Fibroblast of lung (primary cell): ENCODE data around the gene TPST2. TPM values are rescaled to one million over a fixed set of nuclear protein-coding genes. Genes with fewer than 3 reads are reported as not detected.

Source experiments
- DNase-seq, 2 donors: peaks; one replicate each; pipeline versions ENCODE4 v3.0.0 to v3.0.0-alpha.2; 2010; ENCODE audit warnings: low read depth in 2 of 2
- H2AFZ ChIP-seq: 2 replicates; pipeline ENCODE4 v1.5.1; 2012; ENCODE audit warnings: low read length, control low read depth, inconsistent platforms
- H3K27ac ChIP-seq: 2 replicates; pipeline ENCODE4 v1.5.1; 2011; ENCODE audit warnings: low read length, control low read depth; ENCODE audit not compliant: insufficient read depth
- H3K27me3 ChIP-seq: 2 replicates; pipeline ENCODE4 v1.5.1; 2011; ENCODE audit warnings: mild to moderate bottlenecking, low read length; ENCODE audit not compliant: control insufficient read depth, insufficient read depth
- H3K36me3 ChIP-seq: 2 replicates; pipeline ENCODE4 v1.5.1; 2011; ENCODE audit warnings: low read length; ENCODE audit not compliant: control insufficient read depth, insufficient read depth
- H3K4me1 ChIP-seq: 2 replicates; pipeline ENCODE4 v1.5.1; 2011; ENCODE audit warnings: low read length; ENCODE audit not compliant: control insufficient read depth, insufficient read depth; ENCODE audit errors: extremely low read depth
- H3K4me2 ChIP-seq: 2 replicates; pipeline ENCODE4 v1.5.1; 2011; ENCODE audit warnings: low read length, control low read depth; ENCODE audit not compliant: insufficient read depth; ENCODE audit errors: extremely low read depth
- H3K4me3 ChIP-seq, 4 experiments: fragments of 200-600 bp in 1 of 4; sonication (generic) in 1 of 4; replicated peaks in 1 of 4; 2 replicates each; pipeline ENCODE4 v1.5.1; 2011 to 2016; ENCODE audit warnings: low read length in 4 of 4, low read depth in 3 of 4, mild to moderate bottlenecking in 3 of 4, control low read depth in 2 of 4, inconsistent platforms in 1 of 4, mixed read lengths in 1 of 4; ENCODE audit not compliant: insufficient read depth in 1 of 4; ENCODE audit errors: control extremely low read depth in 1 of 4
- H3K79me2 ChIP-seq: 2 replicates; pipeline ENCODE4 v1.5.1; 2012; ENCODE audit warnings: mild to moderate bottlenecking, low read length, inconsistent platforms; ENCODE audit not compliant: control insufficient read depth, insufficient read depth
- H3K9ac ChIP-seq: 2 replicates; pipeline ENCODE4 v1.5.1; 2011; ENCODE audit warnings: mild to moderate bottlenecking, low read length, control low read depth; ENCODE audit not compliant: insufficient read depth
- H3K9me3 ChIP-seq: 2 replicates; pipeline ENCODE4 v1.5.1; 2012; ENCODE audit warnings: low read depth, low read length; ENCODE audit not compliant: control insufficient read depth, insufficient read depth
- H4K20me1 ChIP-seq: 2 replicates; pipeline ENCODE4 v1.5.1; 2011; ENCODE audit warnings: low read length; ENCODE audit not compliant: control insufficient read depth, insufficient read depth; ENCODE audit errors: extremely low read depth
- EZH2 ChIP-seq: IDR thresholded peaks from 2 replicates; pipeline ENCODE4 v1.5.1; 2012; ENCODE audit warnings: low read length, control low read depth, mild to moderate bottlenecking; ENCODE audit errors: missing control alignments
- polyA plus RNA-seq, 2 donors: library from polyadenylated mRNA; depleted of rRNA in 1 of 2; stranded (reverse) in 1 of 2; unstranded in 1 of 2; fragments of >200 nt; gene quantifications; 2 replicates each; pipeline ENCODE4 v1.2.1, GENCODE V29; 2011 to 2012; ENCODE audit warnings: missing spikeins in 1 of 2
- total RNA-seq: library from RNA; depleted of rRNA; stranded (reverse); fragments of >200 nt; gene quantifications from 2 replicates; pipeline ENCODE4 v1.2.1, GENCODE V29; 2014
- TF ChIP-seq, protein P1 (sequence below), 2 donors: IDR thresholded peaks in 1 of 2; conservative IDR thresholded peaks in 1 of 2; 1 replicate in 1 of 2; 2 replicates in 1 of 2; pipeline ENCODE4 v1.5.1; 2011 to 2012; ENCODE audit warnings: low read length in 2 of 2, control low read depth in 1 of 2, inconsistent platforms in 1 of 2, low read depth in 1 of 2, mild to moderate bottlenecking in 1 of 2

Gene TPST2
- total and polyA plus RNA-seq, 2 donors (not counting 1 experiment from before 2014, with no cell fraction given) = 32.5 to 35.0 TPM

DNA sequence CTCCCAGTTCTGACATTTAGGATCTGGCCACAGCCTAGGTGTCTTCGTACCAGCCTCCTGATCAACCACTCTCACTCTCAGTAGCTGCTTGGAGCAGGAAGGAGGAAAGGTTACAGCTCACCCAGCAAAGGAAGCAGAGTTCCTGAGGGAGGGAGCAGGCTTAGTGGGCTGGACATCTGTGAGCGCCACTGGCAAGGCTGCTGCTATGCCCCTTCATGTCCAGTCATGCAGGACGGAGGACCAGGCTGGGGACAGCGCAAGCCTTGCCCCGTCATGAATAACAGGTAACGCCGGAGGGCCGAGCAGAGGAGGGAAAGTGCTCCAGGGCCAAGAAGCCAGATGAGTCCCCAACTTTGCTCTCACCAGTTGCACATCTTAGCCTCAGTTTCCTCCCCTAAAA, 25.8 kb downstream of the TPST2 start:
- DNase-seq = no peak
- Histone ChIP-seq H3K79me2 (peaks cover 3% of the 10 kb centered on the region), H3K9me3 (no peaks in the 10 kb centered on the region), H3K4me1 (no peaks in the 10 kb centered on the region), H3K36me3 (no peaks in the 10 kb centered on the region), H3K4me3 (no peak overlapping the region), H3K27ac (no peak overlapping the region), H4K20me1 (no peaks in the 10 kb centered on the region), H3K27me3 (no peaks in the 10 kb centered on the region), H2AFZ (no peak overlapping the region), H3K9ac (no peak overlapping the region), H3K4me2 (no peak overlapping the region)
- no peak for TF ChIP-seq EZH2
- TF ChIP-seq, protein P1, sequence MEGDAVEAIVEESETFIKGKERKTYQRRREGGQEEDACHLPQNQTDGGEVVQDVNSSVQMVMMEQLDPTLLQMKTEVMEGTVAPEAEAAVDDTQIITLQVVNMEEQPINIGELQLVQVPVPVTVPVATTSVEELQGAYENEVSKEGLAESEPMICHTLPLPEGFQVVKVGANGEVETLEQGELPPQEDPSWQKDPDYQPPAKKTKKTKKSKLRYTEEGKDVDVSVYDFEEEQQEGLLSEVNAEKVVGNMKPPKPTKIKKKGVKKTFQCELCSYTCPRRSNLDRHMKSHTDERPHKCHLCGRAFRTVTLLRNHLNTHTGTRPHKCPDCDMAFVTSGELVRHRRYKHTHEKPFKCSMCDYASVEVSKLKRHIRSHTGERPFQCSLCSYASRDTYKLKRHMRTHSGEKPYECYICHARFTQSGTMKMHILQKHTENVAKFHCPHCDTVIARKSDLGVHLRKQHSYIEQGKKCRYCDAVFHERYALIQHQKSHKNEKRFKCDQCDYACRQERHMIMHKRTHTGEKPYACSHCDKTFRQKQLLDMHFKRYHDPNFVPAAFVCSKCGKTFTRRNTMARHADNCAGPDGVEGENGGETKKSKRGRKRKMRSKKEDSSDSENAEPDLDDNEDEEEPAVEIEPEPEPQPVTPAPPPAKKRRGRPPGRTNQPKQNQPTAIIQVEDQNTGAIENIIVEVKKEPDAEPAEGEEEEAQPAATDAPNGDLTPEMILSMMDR (conservative IDR thresholded peaks at IDR 0.05 in 1 of 2, IDR thresholded peaks at IDR 0.05 in 1 of 2; ENCODE audit: low read depth in 1 of 2, low read length in 2 of 2) = no peak

DNA sequence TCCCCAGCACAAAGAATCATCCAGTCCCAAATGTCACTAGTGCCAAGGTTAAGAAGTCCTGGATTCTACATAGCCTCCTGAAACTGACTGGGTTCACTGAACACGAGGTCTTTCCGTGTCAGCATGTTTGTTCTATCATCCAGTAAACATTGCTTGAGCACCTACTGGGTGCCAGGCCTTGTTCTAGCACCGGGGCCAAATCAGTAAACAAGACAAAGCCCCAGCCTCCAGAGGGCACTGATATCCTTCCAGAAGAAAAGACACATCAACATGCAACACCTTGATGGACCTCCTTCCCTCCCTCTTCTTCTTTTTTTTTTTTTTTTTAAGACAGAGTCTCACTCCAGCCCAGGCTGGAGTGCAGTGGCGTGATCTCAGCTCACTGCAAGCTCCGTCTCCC, 26.9 kb downstream of the TPST2 start:
- Histone ChIP-seq H3K79me2 (peaks cover 3% of the 10 kb centered on the region), H3K27me3 (no peaks in the 10 kb centered on the region), H3K4me3 (no peak overlapping the region), H3K9me3 (no peaks in the 10 kb centered on the region), H3K27ac (no peak overlapping the region), H4K20me1 (no peaks in the 10 kb centered on the region), H3K9ac (no peak overlapping the region), H3K4me1 (peaks cover 2% of the 10 kb centered on the region), H3K4me2 (no peak overlapping the region), H2AFZ (no peak overlapping the region), H3K36me3 (no peaks in the 10 kb centered on the region)
- TF ChIP-seq, protein P1 (conservative IDR thresholded peaks at IDR 0.05 in 1 of 2, IDR thresholded peaks at IDR 0.05 in 1 of 2; ENCODE audit: low read depth in 1 of 2, low read length in 2 of 2) = no peak
- no peak for TF ChIP-seq EZH2
- no peak for DNase-seq

DNA sequence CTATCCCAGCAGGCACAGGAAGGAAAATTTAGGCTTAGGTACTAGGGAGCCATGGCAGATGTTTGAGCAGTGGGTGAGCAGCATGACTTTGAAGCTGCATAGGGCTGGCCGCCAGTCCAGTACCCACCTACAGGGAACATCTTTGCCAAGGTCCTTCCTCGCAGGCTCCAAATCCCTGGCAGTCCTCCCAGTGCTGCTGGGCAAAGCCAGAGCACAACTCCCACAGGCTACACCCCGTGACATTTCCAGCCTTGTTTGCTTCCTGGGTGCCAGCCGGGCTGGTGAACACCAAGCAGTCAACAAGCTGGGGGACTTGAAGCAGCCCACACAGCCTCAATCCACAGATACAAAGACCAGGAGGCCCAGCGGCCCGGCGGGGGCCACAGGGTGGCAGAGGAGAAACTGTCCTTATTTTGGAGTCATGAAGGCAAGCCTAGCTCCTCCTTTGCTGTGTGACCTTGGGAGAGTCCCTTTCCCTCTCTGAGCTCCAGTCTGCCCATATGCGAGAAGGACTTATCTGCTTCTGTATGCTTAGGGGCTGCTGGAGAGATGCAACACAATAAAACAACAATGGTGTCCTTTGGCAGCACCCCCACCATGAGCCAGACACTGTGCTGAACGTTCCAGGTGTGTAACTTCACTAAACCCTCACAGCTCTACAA, 28.0 kb downstream of the TPST2 start:
- H4K20me1 ChIP-seq = no peaks in the 10 kb centered on the region
- no peaks in the 10 kb centered on the region for H3K36me3 ChIP-seq
- no peaks in the 10 kb centered on the region for H3K79me2 ChIP-seq
- H3K4me3 ChIP-seq = no peak overlapping the region
- no peak for DNase-seq
- H3K27me3 ChIP-seq = no peaks in the 10 kb centered on the region
- H3K9me3 ChIP-seq = no peaks in the 10 kb centered on the region
- TF ChIP-seq EZH2 = no peak
- TF ChIP-seq, protein P1 (conservative IDR thresholded peaks at IDR 0.05 in 1 of 2, IDR thresholded peaks at IDR 0.05 in 1 of 2; ENCODE audit: low read depth in 1 of 2, low read length in 2 of 2) = no peak
- H3K4me2 ChIP-seq = no peak overlapping the region
- peaks cover 2% of the 10 kb centered on the region for H3K4me1 ChIP-seq
- H2AFZ ChIP-seq = no peak overlapping the region
- H3K27ac ChIP-seq = no peak overlapping the region
- no peak overlapping the region for H3K9ac ChIP-seq
